Activated CD8-positive, alpha-beta memory T cell treated with anti-CD3 and anti-CD28 coated beads for 36 hours (primary cell): ENCODE measurements around the gene LRBA. TPM values are rescaled to one million over a fixed set of nuclear protein-coding genes. Genes with fewer than 3 reads are reported as not detected.
"Not testable (repeated sequence)": the region's sequence is repeated elsewhere in the genome, so short reads cannot be mapped to it uniquely, and the experiment has no call there.

Source experiments
- CTCF ChIA-PET: fragments of 350-600 bp; sonication (Branson Sonifier 250); formaldehyde crosslinking; loops from one replicate; lab custom pipeline; 2021; ENCODE audit warnings: antibody characterized with exemption; lab: Charles Lee
- POLR2A ChIA-PET: fragments of 350-600 bp; sonication (Branson Sonifier 250); formaldehyde crosslinking; loops from one replicate; lab custom pipeline; 2021; ENCODE audit warnings: antibody characterized with exemption; lab: Charles Lee
- total RNA-seq, 2 experiments: library from RNA; stranded (reverse); gene quantifications; one replicate each; pipeline ENCODE4 v1.2.3, GENCODE V29; 2021

The LRBA gene
- total RNA-seq, 2 experiments from 2014 or later = 62.2 to 64.8 TPM

DNA sequence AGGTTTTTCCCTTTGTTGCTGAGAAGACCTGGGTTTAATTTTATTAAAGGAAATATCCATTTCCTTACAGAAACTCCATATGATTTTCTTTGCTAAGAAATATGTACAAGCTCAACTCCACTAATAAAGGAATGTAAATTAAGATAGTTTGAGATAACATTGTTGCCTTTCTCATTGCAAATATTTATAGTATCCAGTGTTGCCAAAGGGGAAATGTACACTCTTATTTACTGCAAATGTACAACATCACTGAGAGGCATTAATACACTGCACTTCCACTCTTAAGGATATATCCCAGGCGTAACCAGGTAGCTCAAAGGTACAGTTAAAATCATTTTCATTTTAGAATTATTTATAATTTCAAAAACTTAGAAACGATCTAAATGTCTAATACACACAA, 7.5 kb upstream of the LRBA start:
- ChIA-PET POLR2A (no interaction called here), CTCF (no interaction called here)

- ChIA-PET POLR2A (no interaction called here), CTCF (no interaction called here)
These were observed 6.7 kb upstream of the LRBA start for GRCh38 chr4:151021637-151022334.

- ChIA-PET POLR2A (interaction anchor here (1.0 to 3.3 kb wide), 5 partner anchors 14 to 87 kb away, joined by 3 to 35 read pairs (median 3); partner anchors contain the start of gene RPS3A), CTCF (interaction anchor here (1.0 to 1.3 kb wide), 2 partner anchors 14 to 72 kb away, joined by 4 read pairs; no protein-coding TSS in a partner anchor)
These were observed 619 bp upstream of the LRBA start for GRCh38 chr4:151015459-151016347.

GRCh38 chr4:151013944-151014343, 1.1 kb downstream of the LRBA start:
- ChIA-PET POLR2A (interaction anchor here (3.3 kb wide), 1 partner anchor 85 kb away, joined by 16 read pairs; the partner anchor contains the start of gene RPS3A), CTCF (no interaction called here)

DNA sequence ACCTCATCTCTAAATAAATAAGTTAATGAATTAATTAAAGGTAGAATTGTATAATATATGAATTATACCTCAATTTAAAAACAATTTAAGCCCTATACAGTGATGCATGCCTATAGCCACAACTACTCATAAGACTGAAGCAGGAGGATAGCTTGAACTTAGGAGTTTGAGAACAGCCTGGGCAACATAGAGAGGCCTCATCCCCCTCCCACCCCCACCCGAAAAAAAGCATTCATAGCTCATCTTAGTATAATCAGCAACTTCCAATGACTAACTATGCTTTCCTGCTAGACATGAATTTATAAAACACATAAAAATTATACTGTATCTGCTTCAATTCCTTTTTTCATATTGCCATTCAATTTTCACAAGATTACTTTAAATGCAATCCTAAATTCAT, 1.6 kb downstream of the LRBA start:
- ChIA-PET CTCF (no interaction called here), POLR2A (no interaction called here)

GRCh38 chr4:151012820-151013219, 2.3 kb downstream of the LRBA start:
- ChIA-PET POLR2A (interaction anchor here (0.5 to 0.9 kb wide), 3 partner anchors 86 to 606 kb away, joined by 3 to 7 read pairs (median 3); no protein-coding TSS in a partner anchor), CTCF (no interaction called here)

- CTCF ChIA-PET = no interaction called here
- POLR2A ChIA-PET = interaction anchor here (0.5 to 0.9 kb wide), 3 partner anchors 86 to 605 kb away, joined by 3 to 7 read pairs (median 3); no protein-coding TSS in a partner anchor
These were observed 2.7 kb downstream of the LRBA start for GRCh38 chr4:151012376-151012775.

- POLR2A ChIA-PET = no interaction called here
- CTCF ChIA-PET = no interaction called here
These were observed 10.9 kb downstream of the LRBA start for GRCh38 chr4:151004222-151004621.

DNA sequence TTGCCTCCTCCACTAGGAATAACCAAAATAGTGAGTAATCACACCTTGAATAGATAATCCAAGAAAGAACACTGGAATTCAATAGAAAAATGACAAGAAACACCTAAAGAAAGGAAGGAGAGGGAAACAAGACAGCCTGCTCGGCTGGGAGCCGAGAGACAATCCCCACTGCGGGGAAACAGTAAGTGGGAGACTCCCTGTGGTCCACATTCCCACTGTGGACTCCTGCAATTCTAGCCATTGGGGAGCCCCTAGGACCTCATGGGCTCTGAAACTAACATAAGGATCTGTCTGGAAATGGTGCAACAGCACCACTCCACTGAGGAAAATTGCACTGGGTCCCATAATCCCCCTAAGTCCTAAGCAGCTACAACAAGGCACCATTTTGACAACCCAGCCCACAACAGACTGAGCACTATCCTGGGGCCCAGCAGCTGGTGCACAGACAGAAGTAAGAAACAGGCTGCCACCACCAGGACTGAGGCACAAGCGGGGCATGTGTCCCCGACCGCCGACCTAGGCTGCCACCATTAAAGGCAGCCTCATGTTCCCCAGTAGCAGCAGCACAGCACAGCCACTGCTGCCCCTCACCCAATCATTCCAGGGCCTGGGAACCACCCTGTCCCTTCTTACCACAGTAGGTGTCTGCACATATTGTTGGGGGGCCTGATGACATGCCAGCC, 14.2 kb downstream of the LRBA start:
- POLR2A ChIA-PET = no interaction called here
- CTCF ChIA-PET = no interaction called here

DNA sequence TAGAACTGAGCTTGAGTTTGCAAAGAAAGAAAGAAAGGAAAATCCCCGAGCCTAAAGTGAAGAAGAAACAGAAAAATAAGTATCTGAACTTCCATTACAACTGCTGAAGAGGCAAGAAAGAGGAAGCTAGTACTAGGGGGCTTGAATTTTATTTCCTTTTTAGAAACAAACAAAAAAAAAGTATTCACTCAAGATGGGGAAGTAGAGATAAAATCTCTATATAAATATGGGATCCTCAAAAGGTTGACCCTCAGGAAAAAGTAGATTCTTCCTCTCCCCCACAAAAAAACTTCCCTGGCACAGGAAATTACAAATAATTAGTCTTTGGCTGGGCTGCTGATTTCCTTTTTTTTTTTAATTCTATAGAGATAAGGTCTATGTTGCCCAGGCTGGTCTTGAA, 16.0 kb downstream of the LRBA start:
- CTCF ChIA-PET = no interaction called here
- POLR2A ChIA-PET = no interaction called here

DNA sequence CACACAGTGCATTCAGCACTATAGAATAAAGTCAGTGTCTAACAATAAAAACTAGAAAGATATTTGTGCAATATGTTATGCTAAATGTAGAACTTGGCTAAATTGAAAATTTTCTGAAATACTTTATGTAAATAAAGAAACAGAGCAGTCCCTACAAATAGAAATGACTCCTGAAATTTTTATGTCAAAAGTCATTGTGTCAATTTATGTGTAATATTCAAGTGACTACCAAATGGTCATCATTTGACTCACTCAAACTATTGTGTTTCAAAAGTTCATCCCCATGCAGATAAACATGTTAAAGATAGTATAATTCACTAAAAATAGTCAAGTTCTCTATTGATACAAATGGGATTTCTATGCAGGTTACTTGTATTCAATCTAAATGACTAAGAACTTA, 17.9 kb downstream of the LRBA start:
- ChIA-PET POLR2A (no interaction called here), CTCF (no interaction called here)

DNA sequence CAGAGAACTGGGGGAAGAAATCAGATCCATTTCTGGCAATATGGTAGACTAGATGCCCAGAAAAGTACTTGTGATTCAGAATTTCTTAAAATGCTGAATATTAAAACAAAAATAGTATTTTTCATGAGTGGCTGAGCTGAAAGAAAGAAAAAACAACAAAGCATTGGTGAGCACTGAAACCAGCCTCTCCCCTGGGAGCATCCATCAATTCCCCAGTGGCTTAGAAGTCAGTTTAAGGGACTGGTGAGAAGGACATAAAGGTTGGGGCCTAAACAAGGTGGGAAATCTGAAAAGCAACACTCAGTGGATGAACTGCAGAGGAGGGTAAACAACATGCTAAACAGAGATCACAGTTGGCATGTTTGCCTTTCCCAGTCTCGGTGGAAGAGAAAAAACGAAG, 20.4 kb downstream of the LRBA start:
- ChIA-PET POLR2A (no interaction called here), CTCF (no interaction called here)

GRCh38 chr4:150993577-150993976, 21.5 kb downstream of the LRBA start:
- POLR2A ChIA-PET, CTCF ChIA-PET: not testable (repeated sequence)

DNA sequence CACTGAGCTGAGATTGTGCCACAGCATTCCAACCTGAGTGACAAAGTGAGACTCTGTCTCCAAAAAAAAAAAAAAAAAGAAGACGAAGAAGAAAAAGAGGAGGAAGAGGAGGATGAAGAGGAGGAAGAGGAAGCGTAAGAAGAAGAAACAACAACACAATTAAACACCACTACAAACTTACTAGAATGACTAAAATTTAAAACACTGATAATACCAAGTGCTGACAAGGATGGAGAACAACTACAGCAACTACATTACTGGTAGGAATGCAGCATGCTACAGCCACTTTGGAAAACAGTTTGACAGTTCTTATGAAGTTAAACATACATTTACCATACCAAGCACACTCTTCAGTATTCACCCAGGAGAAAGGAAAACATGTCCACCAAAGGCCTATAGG, 24.1 kb downstream of the LRBA start:
- ChIA-PET CTCF (no interaction called here), POLR2A (no interaction called here)

DNA sequence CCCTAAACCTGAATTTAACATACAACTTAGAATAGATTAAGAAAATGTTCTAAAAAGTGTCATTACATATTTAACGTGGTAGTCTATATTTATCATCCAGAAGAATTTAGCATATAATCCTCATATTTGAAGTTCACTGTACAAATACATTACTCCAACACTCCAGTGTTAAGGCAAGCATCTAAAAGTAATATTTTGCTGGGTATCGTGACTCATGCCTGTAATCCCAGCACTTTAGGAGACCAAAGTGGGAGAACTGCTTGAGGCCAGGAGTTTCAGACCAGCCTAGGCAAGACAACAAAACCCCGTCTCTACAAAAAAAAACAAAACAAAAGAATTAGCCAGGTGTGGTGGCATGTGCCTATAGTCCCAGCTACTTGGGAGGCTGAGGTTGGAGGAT, 24.8 kb downstream of the LRBA start:
- POLR2A ChIA-PET = no interaction called here
- CTCF ChIA-PET = no interaction called here

DNA sequence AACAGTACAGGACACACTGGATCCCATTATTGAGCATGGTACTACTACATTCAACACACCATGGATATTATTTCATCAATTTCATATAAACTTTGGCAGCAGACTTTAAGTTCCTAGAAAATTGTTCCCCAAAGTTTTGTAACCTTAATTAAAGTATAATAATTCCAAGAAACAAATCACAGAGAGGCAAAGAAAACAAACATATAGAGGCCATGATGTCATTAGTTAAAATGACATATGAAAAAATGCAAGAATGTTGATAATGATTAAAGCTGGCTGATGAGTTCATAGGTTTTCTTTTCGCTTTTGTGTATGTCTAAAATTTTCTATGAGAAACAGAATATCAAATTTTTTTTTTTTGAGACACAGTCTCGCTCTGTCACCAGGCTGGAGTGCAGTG, 26.8 kb downstream of the LRBA start:
- CTCF ChIA-PET = no interaction called here
- POLR2A ChIA-PET = no interaction called here

GRCh38 chr4:150987204-150987603, 27.9 kb downstream of the LRBA start:
- POLR2A ChIA-PET = interaction anchor here (0.8 kb wide), 1 partner anchor 24 kb away, joined by 3 read pairs; no protein-coding TSS in a partner anchor
- CTCF ChIA-PET = no interaction called here

GRCh38 chr4:150986085-150986484, 29.0 kb downstream of the LRBA start:
- POLR2A ChIA-PET = interaction anchor here (0.6 kb wide), 1 partner anchor 155 kb away, joined by 6 read pairs; no protein-coding TSS in a partner anchor

GRCh38 chr4:150983851-150984250, 31.2 kb downstream of the LRBA start:
- ChIA-PET CTCF (no interaction called here), POLR2A (no interaction called here)

More at GRCh38 chr4:150986085-150986484, 29.0 kb downstream of the LRBA start:
- CTCF ChIA-PET = no interaction called here
